ENCODE measurements around the gene ZIC1. TPM values are rescaled to one million over a fixed set of nuclear protein-coding genes. Genes with fewer than 3 reads are reported as not detected.

The ZIC1 gene
- total RNA-seq, 1 experiment from 2014 or later = not detected

DNA sequence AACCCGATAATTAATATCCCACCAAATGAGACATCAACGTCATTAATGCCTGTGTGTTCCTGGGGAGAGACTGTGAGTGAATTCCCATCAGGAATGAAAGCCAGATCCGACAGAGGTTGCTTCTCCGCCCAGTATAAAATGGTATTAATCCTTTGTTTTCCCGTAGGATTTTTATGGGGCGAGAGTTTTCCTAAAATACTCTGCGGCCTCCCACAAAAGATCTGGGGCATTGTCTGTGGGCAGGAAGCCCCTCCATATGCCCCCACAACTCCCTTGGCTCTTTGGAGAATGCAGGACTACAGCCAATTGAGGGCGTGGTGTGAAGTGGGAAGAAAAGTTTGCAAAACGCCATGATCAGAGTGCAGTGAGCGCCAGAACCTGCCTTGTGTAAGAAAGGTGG is 29.5 kb upstream of the ZIC1 start:
- no peak for DNase-seq (ENCODE audit: extremely low read depth, low read depth)

DNA sequence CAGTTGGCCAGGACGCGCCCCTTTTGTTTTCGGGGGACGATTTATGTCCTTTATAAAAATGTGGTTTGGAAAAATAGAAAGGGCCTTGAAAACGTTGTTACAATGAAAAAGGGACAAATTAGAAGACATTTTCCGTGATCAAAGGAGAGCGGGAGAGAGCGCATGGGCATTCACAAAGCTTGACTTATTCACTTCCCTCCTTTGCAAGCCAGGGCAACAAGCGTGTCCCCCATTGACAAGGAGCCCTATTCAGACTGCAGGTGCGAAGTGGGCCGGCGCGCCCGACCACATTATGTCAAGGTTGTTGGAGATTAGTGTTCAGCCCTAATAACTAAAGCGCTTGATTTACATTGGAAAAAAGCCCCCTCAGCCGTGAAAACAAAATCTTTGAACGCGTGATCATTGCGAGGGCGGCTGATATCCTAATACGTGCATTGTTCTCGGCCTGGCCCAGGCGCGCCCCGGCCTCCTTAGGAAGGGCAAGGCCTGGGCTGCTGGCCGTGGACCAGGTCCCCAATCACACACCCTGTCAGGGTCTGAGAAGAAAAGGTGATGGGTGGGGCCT is 28.7 kb upstream of the ZIC1 start:
- DNase-seq (ENCODE audit: extremely low read depth, low read depth) = no peak

DNA sequence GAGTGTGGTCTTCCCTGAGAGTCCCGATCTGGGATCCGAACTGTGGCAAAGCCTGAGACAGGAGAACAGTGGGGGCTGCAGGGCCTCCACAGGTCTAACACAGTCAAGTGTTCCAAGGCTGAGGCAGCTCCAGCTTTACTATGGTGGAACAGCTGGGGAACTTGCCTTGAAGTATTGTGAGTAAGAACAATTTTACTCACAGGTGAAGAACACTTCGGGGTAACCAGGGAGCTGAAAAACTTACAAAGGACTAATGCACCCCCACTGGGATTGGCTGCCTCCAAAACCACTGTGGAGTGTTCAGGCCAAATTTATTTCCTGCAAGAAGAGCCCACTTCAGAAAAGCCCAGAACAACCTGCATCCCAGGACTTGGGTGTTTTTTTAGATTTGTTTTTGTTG is 28.2 kb upstream of the ZIC1 start:
- no peak for DNase-seq (ENCODE audit: extremely low read depth, low read depth)

DNA sequence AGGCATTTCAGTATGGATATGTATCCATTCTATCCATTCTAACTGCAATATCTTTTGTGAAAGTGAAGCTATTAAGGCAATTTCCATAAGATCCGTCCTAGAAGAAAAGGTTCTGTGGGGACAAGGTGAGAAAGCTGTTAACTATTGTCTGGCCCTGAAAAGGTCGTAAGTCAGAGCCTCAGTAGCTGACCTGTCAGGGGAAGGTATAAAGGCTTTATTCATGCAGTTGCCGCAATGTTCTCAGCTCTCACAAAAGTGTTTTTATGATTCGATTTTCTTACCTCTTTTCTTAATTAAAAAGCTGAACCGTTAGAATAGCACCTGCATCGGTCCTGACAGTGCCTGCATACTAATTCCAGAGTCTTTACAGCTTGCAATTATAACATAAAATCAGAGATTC is 27.6 kb upstream of the ZIC1 start:
- DNase-seq (ENCODE audit: extremely low read depth, low read depth) = no peak

DNA sequence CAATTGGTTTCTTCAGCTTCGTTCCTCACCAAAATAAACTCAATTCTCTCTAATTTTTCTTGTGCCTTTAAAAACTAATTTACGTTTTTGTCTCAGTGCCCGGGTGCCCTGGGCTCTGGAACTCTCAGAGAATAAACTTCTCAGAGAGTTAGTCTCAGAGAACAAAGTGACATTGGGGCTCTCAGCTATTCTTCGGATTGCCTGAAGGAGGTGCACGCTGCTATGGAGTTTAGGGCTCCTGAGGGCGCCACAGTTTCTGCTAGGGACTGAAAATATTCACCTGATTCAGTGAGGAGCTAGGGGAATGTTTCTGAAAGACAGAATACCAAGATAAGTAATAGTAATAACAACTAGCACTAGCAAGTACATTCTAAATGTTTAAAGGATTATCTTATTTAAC is 25.5 kb upstream of the ZIC1 start:
- no peak for DNase-seq (ENCODE audit: extremely low read depth, low read depth)

DNA sequence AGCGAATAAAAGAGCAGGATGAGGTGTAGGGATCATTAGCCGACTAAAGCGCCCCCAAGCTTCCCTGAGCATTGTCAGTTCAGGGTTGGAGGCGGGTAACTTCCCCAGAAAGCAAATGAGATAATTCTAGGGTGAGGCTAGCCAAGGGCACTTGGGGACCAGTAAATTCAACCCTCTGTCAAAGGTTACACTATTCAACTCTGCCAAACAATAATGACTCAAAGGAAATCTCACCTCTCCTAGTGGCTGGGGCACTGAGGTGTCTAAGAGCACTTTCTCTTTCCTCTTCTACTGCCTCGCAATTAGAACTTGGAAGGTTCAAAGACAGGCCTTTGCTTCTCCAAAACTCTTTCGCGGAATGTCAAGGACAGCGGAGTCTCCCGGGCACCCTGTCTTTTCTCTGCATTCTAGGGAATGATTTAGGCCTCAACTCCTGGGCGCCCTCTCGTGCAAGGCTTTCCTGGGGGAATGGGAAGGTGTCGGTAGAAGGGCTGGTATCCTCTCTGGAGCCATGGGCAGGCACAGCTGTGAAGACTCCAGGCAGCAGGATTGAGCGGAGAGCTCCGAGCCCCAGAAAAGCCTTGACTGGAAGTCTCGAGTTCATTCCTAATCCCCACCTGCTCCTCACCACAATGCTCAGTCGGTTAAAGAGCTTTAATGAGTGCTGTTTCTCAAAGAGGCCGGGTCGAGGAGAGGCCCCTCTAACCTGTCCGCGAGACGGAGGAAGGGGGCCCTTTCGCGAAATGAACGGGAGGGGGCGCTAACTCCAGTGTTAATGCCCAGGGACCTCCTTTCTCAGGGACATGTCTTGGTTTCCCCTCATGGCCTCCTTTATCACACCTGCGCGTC is 24.7 kb upstream of the ZIC1 start:
- DNase-seq (ENCODE audit: extremely low read depth, low read depth) = no peak

DNA sequence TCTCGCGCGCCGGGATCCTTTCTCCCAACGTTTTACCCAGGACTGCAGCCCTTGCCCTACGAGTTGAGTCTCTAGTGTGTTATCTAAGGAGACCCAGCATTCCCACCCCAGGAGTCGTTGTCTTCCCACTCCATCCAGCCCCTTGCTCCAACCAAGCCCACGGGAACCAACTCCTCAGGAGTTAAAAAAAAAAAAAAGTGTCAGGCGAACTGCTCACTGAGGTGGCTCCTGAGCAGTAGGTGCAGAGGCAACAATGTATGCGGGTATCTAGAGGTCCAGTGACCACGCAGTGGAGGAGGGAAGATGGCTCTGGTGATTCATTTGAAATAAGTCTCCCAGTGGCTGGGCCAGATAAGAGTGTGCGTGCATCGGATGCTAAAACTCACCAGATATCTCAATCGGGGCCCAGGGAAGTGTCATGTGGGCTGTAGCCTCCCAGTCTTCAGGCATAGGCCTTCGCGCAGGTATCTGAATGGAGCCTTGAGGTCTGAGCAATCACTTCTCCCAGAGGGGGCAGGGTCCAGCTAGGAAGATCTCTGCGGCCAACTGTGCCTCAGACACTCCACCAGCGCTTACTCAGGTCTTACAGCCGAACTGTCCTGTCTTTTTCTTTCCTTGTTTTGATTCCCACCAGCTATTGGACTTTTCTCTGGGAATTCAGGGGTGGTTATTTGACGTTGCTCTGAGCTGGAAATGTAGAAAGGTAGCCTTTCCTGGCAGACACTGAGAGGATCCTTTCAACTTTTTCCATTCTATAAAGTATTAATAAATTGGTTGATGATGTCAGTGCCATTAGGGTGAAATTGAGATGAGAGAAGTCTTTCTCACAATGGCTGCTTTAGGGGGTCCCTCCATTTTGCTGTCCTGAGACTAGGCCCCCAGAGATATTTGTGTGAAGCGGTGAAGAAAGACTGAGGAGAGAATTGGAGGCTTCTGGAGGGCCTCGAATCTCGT is 23.8 kb upstream of the ZIC1 start:
- DNase-seq (ENCODE audit: extremely low read depth, low read depth) = no peak

DNA sequence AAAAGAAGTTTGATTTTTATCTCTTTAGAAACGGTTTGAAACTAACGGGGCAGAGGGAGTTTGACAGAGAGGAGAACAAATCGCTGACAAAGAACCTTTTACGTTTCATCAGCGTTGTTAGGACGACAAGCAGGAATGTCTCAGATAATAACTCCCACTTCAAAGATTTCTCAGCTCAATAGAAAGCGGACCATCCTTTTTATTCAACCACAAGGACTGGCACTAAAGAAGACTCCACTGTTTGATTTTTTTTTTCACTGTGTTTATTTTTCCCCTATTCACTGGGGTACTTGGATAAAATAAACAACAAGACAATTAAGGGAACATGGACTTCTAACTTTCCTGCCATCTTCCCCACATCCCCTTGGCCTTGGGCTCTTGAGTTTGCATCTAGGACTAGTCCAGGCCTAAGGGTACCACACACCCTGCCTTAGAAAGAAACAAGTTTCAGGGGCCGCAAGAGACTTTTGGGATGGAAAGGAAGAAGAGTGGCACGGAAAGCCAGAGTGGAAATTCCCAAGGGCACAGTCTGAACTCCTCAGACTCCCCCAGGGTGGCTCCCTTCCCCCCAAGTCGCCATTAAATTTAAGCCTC is 21.8 kb upstream of the ZIC1 start:
- DNase-seq (ENCODE audit: extremely low read depth, low read depth) = no peak

DNA sequence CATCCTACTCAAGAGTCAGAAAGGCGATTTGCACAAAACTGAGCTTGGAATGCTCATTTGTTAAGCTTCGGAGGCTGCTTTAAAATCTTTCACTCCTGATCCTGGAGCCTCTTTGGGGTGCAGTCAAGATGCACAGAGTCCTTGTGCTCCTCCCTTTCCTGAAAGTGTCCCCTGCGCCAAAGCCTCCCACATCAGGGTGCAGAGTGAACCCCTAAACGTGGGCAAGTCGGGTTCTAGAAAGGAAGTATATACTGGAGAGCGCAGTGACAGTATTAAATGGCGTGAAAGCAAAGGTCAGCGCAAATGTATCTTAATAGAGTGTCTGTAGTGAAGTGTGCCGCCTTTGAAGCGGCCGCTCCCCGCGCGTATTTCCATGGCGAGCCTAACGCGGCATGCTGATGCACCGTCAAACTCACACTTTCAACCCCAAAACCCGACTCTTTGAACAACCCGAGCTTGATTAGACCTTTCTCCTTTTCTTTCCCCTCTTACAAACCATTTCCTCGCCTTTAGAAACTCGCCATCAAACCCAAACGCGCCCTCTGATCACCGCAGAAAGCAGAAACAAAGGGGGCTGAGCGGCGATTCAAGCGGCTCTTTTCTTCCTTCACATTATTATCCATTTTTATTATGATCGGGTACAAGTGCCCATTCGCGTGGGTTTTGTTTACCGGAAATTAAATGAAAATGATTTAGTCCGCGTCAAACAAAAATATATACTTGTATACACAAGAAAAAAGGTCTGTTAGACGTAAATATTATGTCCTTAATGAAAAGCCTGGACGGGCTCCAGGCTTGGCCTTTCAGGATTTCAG is 21.1 kb upstream of the ZIC1 start:
- no peak for DNase-seq (ENCODE audit: extremely low read depth, low read depth)

DNA sequence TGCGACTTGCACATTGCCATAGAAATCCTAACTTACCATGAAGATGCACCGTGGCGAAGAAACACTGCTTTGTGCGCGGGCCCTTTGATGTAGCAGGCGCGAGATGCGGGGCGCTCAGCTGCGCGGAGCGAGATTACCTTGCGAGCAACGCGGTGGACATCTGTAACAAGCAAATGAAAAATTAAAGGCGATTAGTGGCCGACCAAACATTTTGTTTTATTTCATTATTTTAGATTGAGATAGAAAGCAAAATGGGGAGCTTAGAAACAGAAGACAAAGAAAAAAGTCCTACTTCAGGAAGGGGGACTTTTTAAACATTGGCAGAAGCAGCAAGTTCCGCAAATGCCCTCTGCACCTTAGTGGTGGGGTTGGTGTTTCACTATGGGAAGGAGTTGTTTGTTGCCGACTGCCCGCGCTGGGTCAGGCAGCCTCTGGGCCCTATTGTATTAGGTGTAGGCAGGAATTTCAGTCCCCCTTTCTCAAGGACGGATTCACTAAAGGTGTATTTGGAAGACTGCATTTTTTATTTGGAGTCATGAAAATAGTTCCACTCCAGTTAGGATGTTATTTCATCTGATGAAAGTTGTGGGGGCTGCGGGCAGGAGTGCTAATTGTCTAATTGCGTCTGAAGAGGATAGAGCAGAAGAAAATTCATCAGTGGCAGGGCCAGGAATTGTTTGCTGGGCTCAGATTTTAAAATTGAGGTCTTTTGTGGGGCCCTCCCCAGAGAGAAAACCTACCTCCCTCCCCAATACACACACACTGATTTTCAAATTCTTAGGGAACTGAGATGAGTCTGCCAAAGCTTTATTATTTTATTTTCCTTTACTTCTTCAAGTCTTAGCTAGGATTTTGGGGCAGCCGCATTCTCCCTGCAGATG is 20.2 kb upstream of the ZIC1 start:
- DNase-seq (ENCODE audit: extremely low read depth, low read depth) = no peak

DNA sequence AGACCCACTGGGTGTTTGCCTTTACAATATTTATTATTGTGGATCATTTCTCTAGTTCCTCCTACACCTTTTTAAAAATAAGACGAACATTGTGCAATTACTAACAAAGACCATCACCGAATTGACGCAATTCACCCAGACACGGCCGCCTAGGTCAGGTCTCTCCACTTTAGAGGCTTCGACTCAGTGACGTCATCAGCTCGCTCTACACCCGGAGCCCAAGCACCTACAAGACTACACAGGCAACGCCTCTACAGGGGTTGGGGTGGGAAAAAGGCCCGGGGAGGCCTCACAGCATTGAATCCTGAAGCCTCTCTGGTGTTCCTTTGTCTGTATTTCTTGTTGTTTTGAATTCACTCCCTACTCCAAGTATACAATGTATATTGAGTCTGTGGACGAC is 19.4 kb upstream of the ZIC1 start:
- DNase-seq (ENCODE audit: extremely low read depth, low read depth) = no peak

DNA sequence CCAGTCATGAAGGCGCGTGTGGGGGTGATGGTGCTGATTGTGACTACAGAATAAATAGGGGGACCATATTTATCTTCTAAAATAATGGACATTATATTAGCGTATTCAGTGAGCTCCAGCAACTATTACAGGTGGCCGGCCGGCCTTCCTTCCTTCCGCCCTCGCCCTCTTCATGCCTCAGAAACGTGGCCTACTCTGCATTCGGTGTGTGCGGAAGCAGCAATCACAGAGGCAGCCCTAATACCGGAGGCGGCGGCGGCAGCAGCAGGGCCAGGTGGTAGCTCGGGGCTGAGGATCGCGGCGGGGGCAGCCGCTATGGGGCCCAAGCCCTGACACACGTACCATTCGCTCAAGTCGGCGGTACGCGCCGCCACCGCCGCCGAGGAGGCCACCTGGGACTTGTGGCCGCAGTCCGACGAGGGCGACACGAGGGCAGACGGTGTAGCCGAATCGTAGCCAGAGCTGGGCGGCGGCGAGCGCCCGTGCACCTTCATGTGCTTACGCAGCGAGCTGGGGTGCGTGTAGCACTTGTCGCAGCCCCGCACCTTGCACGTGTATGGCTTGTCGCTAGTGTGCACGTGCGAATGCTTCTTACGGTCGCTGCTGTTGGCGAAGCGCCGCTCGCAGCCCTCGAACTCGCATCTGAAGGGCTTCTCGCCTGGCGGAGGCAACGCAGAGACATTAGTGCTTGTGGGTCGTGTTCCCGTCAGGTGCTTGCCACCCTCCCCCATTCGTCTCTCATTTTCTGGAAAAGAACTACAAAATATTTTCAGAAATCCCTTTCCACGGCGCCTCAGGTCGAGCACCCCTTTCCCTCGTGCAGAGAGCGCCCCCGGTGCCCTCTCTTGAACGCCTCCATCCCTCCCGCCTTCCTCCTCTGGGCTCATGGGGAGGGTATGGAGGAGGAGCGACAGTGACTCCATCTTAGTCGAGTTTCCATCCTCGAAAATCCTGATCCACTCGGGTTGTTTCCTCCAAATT is 18.3 kb upstream of the ZIC1 start:
- no peak for DNase-seq (ENCODE audit: extremely low read depth, low read depth)

DNA sequence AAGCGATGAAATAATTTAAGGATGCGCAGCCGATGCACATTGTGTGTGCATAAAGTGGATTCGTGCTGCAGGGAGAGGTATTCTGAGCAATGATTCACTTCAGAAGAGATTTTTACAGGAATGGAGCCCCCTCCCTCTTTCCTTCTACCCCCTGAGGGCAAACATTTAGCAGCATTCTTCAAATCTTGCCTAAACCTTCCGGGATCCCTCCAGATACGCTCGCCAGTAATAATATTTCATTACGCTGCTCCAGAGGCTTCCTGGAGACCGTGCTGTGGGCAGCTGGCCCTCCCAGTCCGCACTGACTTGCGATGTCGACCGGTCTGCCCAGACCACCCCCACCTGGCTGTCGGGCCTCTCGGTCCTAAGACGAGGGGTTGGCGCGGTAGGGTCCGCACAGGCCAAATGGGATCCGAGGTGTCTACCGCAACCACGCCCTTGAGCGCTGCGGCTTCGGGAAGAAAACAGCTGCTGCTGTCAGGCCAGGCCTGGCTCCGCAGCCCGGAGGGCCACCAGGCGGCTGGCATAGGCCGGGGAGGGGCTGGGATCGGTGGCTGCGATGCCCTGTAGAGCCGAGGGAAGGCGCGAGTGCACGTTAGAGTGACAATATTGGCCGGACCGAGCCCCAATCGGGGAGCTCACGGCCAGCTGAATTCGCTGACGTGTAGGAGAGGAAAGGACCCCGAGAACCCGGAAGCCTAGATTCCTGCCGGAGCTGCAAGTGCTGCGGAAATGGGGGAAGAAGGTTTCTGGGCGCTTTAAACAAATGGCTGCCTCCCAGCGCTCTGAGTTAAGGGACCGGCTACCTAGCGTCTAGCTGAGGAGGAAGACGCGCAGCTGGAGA is 17.2 kb upstream of the ZIC1 start:
- DNase-seq (ENCODE audit: extremely low read depth, low read depth) = no peak

DNA sequence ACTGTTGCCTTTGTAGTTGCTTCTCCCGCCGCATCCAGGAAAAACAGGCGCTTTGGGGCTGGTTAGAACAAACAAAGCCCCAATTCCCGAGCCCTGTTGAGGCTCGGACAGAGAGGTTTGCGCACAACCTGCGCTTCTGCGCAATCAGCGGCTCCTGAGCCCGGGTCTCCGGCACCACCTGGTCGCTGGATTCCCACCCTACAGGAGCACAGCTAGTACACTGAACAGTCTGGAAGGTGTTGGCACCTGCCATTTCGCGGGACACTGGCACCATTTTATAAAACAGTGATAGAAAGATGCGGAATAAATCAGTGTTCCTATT is 16.6 kb upstream of the ZIC1 start:
- DNase-seq (ENCODE audit: extremely low read depth, low read depth) = no peak

DNA sequence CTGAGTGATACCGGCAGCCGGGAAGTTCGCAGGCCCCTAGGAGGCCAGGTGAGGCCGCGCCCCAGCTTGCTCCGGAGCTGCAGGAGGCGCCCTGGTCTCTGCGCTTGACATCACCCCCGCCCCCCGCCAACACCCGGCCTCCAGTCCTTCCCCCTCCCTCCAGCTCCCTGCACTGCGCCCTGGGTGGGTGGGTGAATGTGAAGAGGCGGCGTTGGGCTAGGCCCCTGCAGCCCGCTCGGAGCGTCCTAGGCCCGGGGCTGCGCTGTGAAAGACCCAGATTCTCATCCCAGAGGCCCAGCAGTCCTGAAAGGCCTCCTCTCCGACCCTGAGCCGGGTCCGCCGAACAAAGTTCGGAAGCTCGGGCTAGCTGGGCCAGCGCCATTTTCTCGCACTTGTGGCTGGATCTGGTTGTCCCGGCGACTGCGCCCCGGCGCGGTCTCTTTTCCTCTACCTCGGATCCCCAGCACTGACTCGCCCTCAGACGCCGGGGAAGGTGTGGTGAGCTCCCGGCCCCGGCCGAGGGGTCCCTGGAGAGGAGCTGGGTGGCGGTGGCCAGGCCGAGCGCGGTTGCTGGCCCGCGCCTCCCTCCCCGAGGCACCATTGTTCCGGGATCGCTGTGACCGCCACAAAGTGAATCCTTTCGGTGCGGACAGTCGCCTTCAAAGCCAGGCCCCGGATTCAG is 15.8 kb upstream of the ZIC1 start:
- no peak for DNase-seq (ENCODE audit: extremely low read depth, low read depth)
